ENCODE results near the gene SCN1B. TPM values are rescaled to one million over a fixed set of nuclear protein-coding genes. Genes with fewer than 3 reads are reported as not detected.
A peak's percentile ranks its signal among the peaks of the same experiment; 100 is the strongest.

The SCN1B gene
- total and polyA plus RNA-seq, 2 of the 13 experiments (the other 11 are each of a cell fraction or from before 2014, with no cell fraction given), result 2.7 to 20.1 TPM

- TF ChIP-seq PREB (CRISPR knock-in tag; IDR thresholded peaks at IDR 0.05) (no peak), ZNF615 (CRISPR knock-in tag; IDR thresholded peaks at IDR 0.05; ENCODE audit: borderline replicate concordance) (no peak), RORA (CRISPR knock-in tag; IDR thresholded peaks at IDR 0.05) (no peak)
These were observed 28.1 kb downstream of the SCN1B start (continued) for GRCh38 chr19:35058370-35058769.

- intact Hi-C loops (cut with micrococcal nuclease; ENCODE audit: unreplicated experiment) (no loop called here), in situ Hi-C loops (cut with HindIII; ENCODE audit: extremely low pct_ligation_motif_present, low pct_unique_long_range_greater_than_20kb) (no loop called here)
- H4K20me1 ChIP-seq (ENCODE audit: insufficient read depth, low read length), result peaks cover 28% of the 10 kb centered on the region; the same call in 1 of the 2 replicates
- peaks cover 12 to 18% of the 10 kb centered on the region in 2 experiments; a peak in 4 of 5 replicates for H3K36me3 ChIP-seq (replicated peaks in 1 of 2; ENCODE audit: control insufficient read depth in 1 of 2, insufficient read depth in 2 of 2, low read length in 2 of 2)
- DNase-seq (ENCODE audit: low spot score), result no peak
- H3K4me2 ChIP-seq (ENCODE audit: low read depth, low read length), result no peak overlapping the region
- no peak overlapping the region for H3K9ac ChIP-seq (ENCODE audit: insufficient read depth, low read depth, low read length)
- H3K79me2 ChIP-seq (ENCODE audit: insufficient read depth, low read length), result no peaks in the 10 kb centered on the region
- ATAC-seq, result peak; percentile 7
- 0 out of 2 replicates have a peak, but pooled peaks have one; percentile 20 for TF ChIP-seq ZFP91 (CRISPR knock-in tag; IDR thresholded peaks at IDR 0.05; ENCODE audit: borderline replicate concordance)
- 0 out of 2 replicates have a peak, but pooled peaks have one; percentile 29 for TF ChIP-seq AKAP8 (CRISPR knock-in tag; IDR thresholded peaks at IDR 0.05)
- TF ChIP-seq ZNF121 (CRISPR knock-in tag; IDR thresholded peaks at IDR 0.05), result peak; percentile 65
- 0 out of 2 replicates have a peak, but pooled peaks have one; percentile 52 for TF ChIP-seq RBFOX2 (IDR thresholded peaks at IDR 0.05; ENCODE audit: low read depth, low read length)
- TF ChIP-seq ZBTB46 (CRISPR knock-in tag; IDR thresholded peaks at IDR 0.05; ENCODE audit: borderline replicate concordance), result no peak
- no peak for TF ChIP-seq ZNF841 (CRISPR knock-in tag; IDR thresholded peaks at IDR 0.05; ENCODE audit: borderline replicate concordance)
- FAIRE-seq, result no peak
- H3K4me3 ChIP-seq (replicated peaks in 1 of 3; ENCODE audit: insufficient read depth in 1 of 3, low read depth in 2 of 3, low read length in 3 of 3), result no peak overlapping the region
- no peak overlapping the region for H3K27ac ChIP-seq (ENCODE audit: extremely low read length, insufficient read depth, low read length)
- no peak overlapping the region for H2AFZ ChIP-seq (ENCODE audit: low read length)
- no peaks in the 10 kb centered on the region for H3K27me3 ChIP-seq (ENCODE audit: control insufficient read depth in 1 of 2, insufficient read depth in 2 of 2, low read length in 2 of 2)
- H3K9me3 ChIP-seq (ENCODE audit: low read length), result no peaks in the 10 kb centered on the region
- 99% methylated on average over 12 of the region's 26 CpGs for WGBS (ENCODE audit: low lambda C conversion rate)
- ChIA-PET CTCF (ENCODE audit: low intra/inter-chr PET ratio, low total read pairs) (no interaction called here), POLR2A (no interaction called here)
- 0 out of 2 replicates have a peak, but pooled peaks cover 1% of the 10 kb centered on the region for H3K4me1 ChIP-seq (ENCODE audit: insufficient read depth, low read length)
- no TSS peak for BruUV-seq (replicated peaks)
These were observed 28.9 kb downstream of the SCN1B start for GRCh38 chr19:35059006-35059798.
